NCI-H1105 (cell line): Measurements from ENCODE around the gene PHACTR2.
"Not testable (repeated sequence)": the region's sequence is repeated elsewhere in the genome, so short reads cannot be mapped to it uniquely, and the experiment has no call there.

Experiments used
- DNase-seq: peaks from one replicate; lab custom pipeline; 2025; lab: John Stamatoyannopoulos, UW

The PHACTR2 gene

DNA sequence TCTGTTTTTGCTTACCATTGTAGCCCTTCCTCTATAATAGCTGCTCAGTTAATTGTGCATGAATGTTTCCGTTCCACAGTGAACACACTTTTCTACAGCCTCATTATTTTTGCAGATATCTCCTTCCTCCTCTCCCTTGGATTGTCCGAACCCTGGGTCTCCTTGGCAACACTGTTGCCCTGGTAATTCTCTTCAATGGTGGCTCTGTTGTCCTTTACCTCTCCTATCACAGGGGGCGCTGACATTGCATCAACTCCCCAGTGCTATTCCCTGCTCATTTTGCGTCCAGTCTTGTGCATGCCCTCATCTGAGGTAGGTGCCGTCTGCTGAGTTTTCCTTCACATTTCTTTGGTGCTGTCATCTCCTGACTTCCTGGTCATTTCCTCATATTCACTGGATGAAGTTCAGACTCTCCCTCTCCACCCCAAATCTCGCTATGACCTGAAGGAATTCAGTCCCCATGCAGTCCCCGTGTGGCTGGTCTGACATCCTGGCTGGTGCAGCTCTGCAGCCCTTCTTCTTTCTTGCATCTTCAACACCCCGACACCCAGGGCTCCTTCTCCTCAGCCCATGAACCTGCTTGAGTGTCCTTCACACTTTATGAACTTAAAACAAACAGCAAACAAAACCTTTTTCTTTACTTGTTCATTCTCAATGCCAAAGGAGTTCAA lies 21.1 kb downstream of the PHACTR2 start:
- DNase-seq = no peak

DNA sequence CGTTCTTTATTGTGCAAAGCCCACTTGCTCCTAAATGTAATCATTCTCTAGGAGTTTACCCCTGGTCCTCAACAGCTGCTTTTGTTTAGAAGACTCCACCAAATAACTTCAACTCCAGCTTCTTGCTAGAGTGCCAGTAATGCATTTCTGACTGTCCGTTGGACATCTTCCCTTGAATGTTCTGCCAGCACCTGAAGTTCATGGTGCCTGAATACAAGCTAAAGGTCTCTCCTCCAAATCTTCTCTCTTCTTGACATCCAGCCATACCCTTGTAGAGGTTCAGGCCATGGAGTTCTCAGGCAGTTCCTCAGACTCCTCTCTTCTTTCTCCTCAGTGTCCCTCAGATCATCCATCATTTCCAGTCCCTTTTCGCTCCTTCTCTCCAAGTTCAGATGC lies 21.7 kb downstream of the PHACTR2 start:
- DNase-seq = no peak

DNA sequence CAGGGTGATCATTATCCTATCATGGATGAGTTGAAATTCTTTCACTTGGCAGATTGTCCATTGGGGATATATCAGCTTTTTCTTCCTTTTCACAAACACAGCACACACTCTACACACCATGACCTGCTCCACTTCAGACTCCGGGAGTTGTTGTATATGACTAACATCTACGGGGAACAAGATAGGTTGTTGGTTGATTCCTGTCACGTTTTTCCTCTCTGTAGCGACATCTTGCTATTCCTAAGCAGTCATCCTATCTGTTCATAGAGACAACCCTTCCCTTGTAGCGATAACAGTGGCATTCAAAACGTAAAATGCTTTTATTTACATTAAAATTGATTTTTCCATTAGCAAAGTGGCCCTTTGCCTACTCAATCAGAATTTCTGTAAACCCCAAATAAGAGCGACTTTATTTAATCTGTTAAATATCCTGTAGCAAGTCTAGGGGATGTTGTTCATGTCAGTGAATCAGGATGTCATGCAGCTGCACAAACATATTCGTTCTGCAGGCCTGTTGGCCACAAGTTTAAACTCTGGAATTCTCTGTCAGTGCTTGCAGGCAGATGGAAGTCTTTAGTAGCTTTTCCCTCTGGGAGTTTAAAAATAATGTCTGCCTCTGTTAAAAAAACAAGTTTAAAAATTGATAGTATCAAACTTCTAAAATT lies 23.1 kb downstream of the PHACTR2 start:
- DNase-seq = no peak

DNA sequence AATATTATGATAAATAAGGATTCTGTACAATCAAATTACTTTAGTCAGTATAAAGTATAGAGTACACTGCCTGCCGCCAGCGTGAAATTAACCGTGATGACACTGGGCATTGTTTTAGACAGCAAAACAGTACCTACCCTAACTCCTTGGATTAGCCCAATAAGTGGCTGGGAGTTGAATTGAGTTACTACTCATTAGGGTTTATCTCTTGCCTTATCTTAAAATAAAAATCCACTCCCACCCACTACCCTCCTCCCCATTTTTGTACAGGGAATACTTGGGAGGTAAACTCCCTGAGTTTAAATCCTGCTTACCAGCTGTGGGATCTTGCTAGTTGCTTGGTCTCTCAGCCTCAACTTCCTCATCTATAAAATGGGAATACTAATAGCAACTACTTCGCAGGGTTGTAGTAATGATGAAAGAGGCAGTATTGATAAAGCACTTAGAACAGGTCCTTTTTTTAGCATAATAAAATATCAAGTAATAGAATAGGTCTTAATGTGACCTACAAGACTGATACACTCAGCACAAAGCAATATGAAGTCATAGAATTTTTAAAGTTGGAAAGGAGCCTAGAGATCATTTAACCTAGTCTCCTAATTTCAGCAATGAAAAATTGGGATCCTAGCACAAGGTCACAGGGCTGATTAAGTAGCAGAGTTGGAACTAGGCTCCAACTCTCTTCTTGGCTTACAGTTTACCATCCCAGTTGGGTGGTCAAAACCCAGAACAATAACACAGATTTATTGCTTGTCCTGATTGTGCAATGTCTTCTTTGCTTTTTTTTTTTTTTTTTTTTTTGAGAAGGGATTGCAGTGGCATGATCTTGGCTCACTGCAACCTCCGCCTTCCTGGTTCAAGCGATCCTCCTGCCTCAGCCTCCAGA lies 23.8 kb downstream of the PHACTR2 start:
- no peak for DNase-seq

DNA sequence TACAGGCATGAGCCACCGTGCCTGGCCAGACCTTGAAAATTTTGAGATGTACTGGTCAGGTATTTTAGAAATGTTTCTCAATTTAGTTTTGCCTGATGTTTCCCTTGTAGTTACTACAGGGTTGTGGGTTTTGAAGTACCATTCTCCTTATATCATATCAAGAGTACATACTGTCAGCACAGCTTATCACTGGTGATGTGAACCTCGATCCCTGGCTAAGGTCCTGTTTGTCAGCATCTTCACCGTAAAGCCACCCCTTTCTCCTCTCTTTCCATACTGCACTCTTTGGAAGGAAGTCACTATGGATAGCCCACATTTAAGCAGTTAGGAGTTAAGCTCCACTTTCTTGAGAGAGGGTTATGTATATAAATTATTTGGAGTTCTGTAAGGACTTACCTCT lies 27.8 kb downstream of the PHACTR2 start:
- no peak for DNase-seq

DNA sequence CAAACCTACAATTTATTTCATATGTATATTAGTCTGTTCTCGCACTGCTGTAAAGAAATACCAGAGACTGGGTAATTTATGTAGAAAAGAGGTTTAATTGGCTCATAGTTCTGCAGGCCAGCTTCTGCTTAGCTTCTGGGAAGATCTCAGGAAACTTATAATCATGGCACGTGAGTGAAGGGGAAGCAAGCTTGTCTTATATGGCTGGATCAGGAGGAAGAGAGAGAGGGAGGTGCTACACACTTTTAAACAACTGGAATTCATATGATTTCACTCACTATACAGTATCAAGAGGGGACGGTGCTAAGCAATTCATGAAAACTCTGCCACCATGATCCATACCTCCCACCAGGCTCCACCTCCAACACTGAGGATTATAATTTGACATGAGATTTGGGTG lies 29.9 kb downstream of the PHACTR2 start:
- DNase-seq = no peak

DNA sequence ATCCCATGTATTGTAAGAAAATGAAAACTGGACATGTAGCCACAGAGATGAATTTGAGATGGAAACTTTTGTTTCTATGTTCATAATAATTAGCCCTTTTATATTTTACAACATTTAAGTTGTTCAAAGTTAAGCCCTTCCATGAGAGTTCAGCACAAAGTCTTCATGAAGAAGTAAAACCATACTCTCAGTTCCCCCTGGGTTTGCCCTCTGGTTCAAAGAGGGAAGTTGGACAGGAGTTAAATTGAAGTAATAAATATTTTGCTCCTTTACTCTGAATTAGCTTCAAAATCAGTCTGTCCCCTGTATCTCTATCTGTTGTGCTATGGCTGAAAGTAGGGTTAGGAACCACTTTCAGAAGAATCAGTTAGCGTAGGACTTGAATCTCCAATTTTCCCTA lies 31.1 kb downstream of the PHACTR2 start:
- DNase-seq = no peak

DNA sequence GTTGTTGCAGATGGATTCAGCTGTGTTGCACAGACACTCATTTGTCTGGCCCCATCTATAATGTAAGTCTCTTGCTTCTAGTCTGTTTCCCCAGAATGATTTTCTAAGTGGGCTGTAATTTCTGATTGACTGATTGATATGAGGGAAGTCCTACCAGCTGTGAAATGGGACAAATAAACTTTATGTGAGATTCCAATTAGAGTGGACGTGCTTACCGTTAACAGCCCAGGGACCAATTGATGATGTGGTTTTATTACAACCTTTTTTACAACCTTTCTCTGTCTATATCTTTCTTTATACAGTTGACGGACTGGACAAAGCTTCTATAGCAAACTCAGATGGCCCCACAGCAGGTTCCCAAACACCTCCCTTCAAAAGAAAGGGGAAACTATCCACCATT lies 33.9 kb downstream of the PHACTR2 start:
- DNase-seq = no peak

DNA sequence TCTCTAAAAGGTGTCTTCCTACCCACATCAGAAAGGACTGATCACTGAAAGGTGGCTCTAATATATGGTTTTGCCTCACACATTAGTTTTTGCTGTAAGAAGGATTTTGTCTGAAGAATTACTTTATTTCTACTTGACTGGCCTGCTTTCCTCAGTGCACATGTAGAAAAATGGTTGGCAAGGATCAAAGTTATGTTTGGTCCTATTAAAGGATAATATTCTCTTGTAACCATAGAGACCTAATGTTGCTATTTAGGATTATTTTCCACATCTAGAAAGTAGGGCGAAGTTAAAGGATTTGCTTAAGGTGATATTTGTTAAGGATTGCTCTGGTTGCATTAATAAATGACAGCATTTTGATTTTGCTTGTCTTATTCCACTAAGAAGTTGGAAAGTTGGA lies 40.7 kb downstream of the PHACTR2 start:
- no peak for DNase-seq

DNA sequence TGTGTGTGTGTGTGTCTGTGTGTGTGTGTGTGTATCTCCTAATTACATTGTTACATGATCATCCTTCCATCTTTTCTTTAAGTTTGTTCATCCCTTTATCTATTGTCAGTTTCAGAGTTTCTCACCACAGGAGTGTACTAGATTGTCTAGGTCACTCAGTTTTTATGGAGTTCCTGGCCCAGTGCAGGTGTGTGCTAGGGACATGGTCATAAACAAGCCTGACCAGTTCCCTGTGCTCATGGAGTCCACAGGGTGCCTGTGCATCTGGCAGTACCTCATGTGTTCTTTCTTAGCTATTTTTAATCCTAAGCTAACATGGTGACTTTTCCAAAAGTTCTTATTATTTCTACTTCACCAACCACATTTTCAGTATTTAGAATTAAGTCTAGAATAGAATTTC lies 43.9 kb downstream of the PHACTR2 start:
- no peak for DNase-seq

DNA sequence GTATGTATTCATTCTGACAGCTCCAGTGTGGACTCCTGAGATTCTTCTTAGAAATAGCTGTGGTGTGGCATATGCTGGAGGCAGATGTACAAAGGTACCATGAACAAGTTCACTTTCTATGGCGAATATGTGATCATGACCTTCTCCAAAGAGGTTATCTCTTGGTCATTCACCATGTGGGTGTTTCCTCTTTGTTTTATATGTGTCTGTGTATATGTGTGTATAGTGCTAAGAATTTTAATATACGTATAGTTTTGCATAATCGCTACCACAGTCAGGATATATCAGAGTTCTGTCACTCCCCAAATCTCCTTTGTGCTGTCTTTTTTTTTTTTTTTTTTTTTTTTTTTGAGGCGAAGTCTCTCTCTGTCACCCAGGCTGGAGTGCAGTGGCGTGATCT lies 47.1 kb downstream of the PHACTR2 start:
- DNase-seq = no peak

DNA sequence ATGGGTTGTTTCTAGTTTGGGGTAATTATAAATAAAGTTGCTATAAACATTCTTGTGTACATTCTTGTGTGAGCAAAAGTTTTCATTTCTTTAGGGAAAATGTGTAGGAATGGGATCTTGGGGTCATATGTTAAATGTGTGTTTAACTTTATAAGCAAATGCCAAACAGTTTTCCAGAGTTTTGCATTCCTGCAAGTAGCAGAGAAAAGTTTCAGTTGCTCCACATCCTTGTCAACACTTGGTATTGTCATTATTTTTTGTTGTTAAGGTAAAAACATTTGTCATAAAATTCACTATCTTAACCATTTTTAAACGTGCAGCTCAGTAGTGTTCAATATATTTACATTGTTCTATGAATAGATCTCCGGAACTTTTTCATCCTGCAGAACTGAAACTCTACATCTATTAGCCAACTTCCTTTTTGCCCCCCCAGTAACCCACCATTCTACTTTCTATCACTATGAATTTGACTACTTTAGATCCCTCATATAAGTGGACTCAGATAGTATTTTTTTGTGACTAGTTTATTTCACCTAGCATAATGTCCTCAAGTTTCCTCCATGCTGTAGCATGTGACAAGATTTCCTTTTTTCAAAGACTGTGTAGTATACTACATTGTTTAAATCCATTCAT lies 48.4 kb downstream of the PHACTR2 start:
- no peak for DNase-seq

DNA sequence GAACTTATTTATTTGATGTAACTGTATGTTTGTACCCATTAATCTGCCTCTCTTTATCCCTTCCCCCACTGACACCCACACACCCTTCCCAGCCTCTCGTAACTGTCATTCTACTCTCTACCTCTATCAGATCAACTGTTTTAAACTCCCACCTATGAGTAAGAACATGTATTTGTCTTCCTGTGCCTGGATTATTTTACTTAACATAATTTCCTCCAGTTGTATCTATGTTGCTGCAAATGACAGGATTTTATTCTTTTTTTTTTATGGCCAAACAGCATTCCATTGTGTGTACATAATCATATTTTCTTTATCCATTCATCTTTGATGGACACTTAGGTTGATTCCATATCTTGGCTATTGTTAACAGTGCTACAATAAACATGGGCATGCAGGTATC lies 49.3 kb downstream of the PHACTR2 start:
- no peak for DNase-seq

DNA sequence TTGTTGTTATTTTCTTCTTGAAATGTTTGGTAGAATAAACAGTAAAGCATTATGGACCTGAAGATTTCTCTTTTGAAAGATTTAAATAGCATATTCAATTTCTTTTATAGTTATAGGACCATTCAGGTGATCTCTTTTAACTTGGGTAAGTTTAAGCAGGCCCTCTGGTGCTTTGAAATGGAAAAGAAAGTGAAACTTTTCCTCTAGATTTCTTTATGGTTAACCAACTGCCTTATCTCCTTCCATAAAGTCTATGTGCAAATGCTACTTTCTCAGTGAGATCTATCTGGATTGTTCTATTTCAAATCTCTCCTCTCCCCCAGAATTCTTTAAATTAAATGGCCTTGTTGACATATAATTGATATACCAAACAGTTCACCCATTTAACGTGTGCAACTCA lies 54.0 kb downstream of the PHACTR2 start:
- no peak for DNase-seq

DNA sequence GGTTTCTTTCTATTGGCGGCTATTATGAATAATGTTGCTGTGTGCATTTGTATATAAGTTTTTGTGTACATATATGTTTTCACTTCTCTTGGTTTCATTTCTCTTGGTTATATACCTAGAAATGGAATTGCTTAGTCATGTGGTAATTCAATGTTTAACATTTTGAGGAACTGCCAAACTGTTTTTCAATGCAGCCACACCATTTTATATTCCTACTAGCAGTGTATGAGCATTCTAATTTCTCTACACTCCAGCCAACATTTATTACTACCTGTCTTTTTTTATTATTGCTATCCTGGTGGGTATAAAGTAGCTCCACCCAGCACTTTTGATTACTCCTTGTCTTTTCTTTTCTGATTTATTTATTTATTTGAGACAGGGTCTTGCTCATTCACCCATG lies 54.8 kb downstream of the PHACTR2 start:
- no peak for DNase-seq

DNA sequence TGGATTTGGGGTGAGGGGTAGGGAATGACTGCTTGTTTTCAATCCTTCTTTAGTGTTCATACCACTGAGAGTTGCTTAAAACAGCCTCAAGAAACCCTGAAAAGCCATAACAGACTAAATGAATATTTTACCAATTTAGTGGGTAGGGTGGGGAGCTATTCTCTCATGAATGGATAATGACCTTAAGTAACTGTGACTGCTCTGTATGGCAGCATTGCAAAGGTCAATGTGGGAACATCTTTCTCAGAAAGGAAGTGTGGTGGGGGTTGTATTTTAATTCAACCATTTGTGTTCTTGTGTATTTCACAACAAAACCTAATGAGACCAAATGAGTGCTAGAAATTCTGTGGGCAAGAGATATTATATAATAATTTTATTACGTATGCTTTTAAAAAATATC lies 55.7 kb downstream of the PHACTR2 start:
- no peak for DNase-seq

DNA sequence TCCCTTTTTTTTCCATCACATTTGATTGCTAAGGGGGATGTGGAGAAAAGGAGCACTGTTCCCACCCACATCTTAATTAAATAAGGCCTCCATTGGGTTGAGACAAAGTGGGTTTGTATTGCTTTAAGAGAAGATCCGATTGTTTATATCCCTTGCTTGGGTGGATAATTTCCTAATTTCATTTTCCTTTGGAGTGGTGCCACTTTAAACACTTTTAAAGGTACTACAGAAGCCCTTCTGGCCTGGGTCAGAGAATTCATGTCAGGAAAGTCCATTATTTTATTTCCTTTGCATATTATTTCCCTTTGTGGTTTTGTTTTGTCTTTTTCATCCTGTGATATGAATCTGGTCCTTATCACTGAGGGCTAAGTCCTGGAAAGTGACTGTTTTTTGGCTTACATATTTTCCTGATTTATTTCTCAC lies 56.9 kb downstream of the PHACTR2 start:
- no peak for DNase-seq

DNA sequence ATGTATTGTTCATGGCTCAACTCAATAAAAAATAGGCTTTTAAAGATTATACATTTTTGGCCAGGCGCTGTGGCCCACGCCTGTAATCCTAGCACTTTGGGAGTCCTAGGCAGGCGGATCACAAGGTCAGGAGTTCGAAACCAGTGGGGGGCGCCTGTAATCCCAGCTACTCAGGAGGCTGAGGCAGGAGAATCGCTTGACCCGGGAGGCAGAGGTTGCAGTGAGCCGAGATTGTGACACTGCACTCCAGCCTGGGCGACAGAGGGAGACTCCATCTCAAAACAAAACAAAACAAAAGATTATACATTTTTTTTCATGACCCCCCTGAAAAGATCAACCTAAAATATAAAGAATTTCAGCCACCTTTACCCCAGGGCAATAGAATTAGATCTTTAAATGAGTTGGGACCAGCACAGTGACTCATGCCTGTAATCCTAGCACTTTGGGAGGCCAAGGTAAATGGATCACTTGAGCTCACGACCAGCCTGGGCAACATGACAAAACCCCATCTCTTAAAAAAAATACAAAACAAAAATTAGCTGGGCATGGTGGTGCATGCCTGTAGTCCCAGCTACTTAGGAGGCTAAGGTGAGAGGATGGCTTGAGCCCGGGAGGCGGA lies 60.4 kb downstream of the PHACTR2 start:
- not testable (repeated sequence) for DNase-seq

DNA sequence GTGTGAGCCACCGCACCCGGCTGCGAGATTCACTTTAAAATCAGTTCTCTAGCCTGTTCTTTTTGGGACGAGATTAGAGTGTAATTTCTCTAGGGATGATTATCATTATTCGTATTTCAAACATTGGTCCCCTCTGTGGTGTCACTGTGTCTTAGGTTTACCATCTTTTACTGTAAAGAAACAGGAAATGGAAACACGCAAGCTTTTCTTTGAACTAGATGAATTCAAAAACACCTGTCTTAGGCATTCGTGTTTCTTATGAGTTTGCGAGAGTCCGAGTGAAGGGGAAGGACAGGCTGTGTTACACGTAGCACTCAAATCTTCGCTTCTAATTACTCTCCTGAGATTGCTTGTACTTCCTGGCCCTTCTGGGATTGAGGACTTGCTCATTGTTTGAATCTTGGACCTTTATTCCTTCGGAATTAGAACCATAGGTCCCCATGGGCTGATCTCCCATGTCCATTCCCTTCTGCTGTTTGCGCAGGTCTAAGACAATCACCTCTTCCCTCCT lies 61.6 kb downstream of the PHACTR2 start:
- DNase-seq = no peak

DNA sequence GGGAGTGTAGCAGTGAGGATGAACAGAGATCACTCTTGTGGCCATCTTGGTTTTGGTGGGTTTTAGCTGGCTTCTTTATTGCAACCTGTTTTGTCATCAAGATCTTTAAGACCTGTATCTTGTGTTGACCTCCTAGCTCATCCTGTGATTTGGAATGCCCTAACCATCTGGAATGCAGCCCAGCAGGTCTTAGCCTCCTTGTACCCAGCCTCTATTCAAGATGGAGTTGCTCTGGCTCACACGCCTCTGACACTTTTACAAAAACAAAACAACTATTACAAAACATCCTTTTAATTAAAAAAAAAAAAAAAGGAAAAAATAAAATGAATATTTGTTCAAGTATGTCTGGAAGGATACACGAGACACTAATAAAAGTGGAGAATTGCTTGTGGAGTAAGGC lies 62.4 kb downstream of the PHACTR2 start:
- DNase-seq = no peak

DNA sequence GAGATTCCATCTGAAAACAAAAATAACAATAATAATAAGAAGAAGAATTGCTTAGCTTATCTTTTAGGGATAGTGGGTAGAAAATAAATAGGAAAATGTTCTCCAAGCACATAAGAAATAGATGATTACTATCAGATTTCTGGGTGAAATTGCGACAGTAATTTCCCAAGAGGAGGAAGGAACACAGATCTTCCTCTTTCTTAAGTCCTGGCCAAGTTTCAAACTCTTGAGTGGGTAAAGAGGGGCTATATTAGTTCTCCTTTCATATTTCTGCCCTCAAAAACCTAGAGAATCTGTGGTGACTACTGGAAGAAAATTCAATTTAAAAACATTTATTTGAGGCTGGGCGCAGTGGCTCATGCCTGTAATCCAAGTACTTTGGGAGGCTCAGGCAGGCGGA lies 63.7 kb downstream of the PHACTR2 start:
- DNase-seq = no peak
